Cardiac muscle cell (in vitro differentiated cells and primary cell): ENCODE results near the gene C13orf42. TPM values are rescaled to one million over a fixed set of nuclear protein-coding genes. Genes with fewer than 3 reads are reported as not detected.

Source experiments
- DNase-seq, 2 donors: peaks; one replicate each; pipeline versions ENCODE4 v3.0.0 to v3.0.0-alpha.2; 2010 to 2017; ENCODE audit warnings: low read depth in 1 of 2, low spot score in 1 of 2
- H3K27ac ChIP-seq: fragments of 200-600 bp; sonication (generic); 2 replicates; pipeline ENCODE4 v1.5.1; 2016
- H3K27me3 ChIP-seq: fragments of 200-600 bp; sonication (generic); 2 replicates; pipeline ENCODE4 v1.6.0; 2016; ENCODE audit warnings: control low read depth
- H3K36me3 ChIP-seq: fragments of 200-600 bp; sonication (generic); 2 replicates; pipeline ENCODE4 v1.5.1; 2016; ENCODE audit warnings: control low read depth
- H3K4me1 ChIP-seq: fragments of 200-600 bp; sonication (generic); 2 replicates; pipeline ENCODE4 v1.8.1; 2017; ENCODE audit warnings: low read depth, mild to moderate bottlenecking, mixed run types
- H3K4me3 ChIP-seq: fragments of 200-600 bp; sonication (generic); 2 replicates; pipeline ENCODE4 v1.5.1; 2016; ENCODE audit warnings: mild to moderate bottlenecking
- H3K9me3 ChIP-seq: fragments of 200-600 bp; sonication (generic); 2 replicates; pipeline ENCODE4 v1.5.1; 2017; ENCODE audit warnings: low read depth, mild to moderate bottlenecking, control low read depth
- polyA plus RNA-seq: library from polyadenylated mRNA; unstranded; fragments of >200 nt; fragmentation: Nextera tagmentation; extraction: Ambion mirVana; gene quantifications from 2 replicates; pipeline ENCODE4 v1.2.1, GENCODE V29; 2016
- total RNA-seq: library from RNA; depleted of rRNA; stranded (reverse); fragments of >200 nt; gene quantifications from 2 replicates; pipeline ENCODE4 v1.2.3, GENCODE V29; 2016
- TF ChIP-seq, protein P1 (sequence below): IDR thresholded peaks from 2 replicates; pipeline ENCODE4 v1.5.1; 2012; ENCODE audit warnings: low read depth, mild to moderate bottlenecking, low read length

C13orf42 gene
- total and polyA plus RNA-seq, 2 experiments from 2014 or later, result not detected

DNA sequence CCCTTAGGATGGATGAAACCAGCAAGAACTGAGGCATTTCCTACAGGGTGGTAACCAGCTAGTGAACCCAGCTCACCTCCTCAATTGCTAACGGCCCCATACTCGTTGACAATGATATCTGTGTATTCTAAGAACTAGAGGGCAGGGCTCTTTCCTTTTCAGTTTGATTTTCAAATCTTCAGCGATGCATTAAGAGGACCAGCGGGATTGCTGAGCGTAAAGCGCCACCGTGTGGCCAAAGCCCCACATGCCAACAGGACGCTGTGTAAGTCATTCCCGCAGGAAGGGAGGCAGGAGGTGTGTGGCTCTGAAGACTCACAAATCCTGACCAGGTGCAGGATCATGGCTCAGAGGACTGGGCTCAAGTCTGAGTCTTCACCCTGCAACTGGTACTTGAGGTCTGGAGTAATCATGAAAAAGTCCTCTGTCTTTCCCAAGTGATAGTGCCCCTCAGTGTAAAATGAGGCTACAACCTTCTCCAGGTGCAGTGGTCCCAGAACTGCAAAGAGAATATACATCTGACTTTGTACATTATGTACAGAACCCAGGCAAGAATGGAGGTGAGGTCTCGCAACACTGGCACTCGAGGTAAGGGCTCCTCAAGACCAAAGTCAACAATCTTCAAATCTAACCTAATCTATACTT is 40.9 kb downstream of the C13orf42 start:
- DNase-seq, result peak; percentile 84 to 89
- no peaks in the 10 kb centered on the region for H3K27me3 ChIP-seq
- no peak overlapping the region for H3K27ac ChIP-seq
- no peaks in the 10 kb centered on the region for H3K9me3 ChIP-seq
- no peaks in the 10 kb centered on the region for H3K4me1 ChIP-seq
- H3K4me3 ChIP-seq, result no peak overlapping the region
- no peaks in the 10 kb centered on the region for H3K36me3 ChIP-seq
- TF ChIP-seq, protein P1, sequence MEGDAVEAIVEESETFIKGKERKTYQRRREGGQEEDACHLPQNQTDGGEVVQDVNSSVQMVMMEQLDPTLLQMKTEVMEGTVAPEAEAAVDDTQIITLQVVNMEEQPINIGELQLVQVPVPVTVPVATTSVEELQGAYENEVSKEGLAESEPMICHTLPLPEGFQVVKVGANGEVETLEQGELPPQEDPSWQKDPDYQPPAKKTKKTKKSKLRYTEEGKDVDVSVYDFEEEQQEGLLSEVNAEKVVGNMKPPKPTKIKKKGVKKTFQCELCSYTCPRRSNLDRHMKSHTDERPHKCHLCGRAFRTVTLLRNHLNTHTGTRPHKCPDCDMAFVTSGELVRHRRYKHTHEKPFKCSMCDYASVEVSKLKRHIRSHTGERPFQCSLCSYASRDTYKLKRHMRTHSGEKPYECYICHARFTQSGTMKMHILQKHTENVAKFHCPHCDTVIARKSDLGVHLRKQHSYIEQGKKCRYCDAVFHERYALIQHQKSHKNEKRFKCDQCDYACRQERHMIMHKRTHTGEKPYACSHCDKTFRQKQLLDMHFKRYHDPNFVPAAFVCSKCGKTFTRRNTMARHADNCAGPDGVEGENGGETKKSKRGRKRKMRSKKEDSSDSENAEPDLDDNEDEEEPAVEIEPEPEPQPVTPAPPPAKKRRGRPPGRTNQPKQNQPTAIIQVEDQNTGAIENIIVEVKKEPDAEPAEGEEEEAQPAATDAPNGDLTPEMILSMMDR, result peak; percentile 93

DNA sequence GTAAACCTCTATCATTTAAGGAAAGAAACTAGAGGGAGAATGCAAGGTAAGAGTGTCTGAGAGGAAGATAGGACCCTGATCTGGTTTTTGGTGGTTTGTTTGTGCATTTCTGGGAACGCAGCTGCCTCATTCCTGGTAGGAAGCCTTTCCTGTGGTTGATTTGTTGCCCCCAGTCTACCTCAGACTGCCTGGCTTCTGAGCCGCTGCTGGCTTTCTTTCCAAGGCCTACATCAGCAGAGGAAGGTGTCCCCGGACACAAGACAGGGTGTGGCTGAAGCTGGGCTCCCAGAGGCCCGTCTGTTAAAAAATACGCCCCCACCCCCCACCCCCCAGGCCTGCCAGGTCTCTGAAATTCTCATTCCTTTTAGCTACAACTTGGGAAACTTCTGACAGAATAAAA is 42.6 kb downstream of the C13orf42 start:
- Histone ChIP-seq H3K36me3 (no peaks in the 10 kb centered on the region), H3K27me3 (no peaks in the 10 kb centered on the region), H3K4me3 (no peak overlapping the region), H3K27ac (no peak overlapping the region), H3K9me3 (no peaks in the 10 kb centered on the region), H3K4me1 (no peaks in the 10 kb centered on the region)
- TF ChIP-seq, protein P1, result no peak
- no peak for DNase-seq

DNA sequence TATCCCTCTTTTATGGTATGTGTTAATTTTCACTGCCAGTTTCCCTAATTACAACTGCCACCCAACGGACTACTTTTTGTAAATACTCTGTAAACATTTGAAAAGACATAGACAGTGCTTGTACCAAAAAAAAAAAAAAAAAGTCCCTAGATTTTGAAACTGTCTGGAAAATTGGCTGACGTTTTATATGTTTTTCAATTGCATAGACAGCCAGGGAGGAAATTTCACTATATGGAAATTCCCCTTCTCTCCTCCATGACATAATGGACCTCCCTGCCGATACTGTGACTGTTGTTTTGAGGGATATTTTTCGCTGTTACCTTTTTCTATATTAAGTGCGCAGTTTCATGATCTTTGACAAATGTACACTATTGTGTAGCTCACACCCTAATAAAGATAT is 43.4 kb downstream of the C13orf42 start:
- Histone ChIP-seq H3K4me3 (no peak overlapping the region), H3K4me1 (no peaks in the 10 kb centered on the region), H3K27me3 (no peaks in the 10 kb centered on the region), H3K27ac (no peak overlapping the region), H3K9me3 (no peaks in the 10 kb centered on the region), H3K36me3 (no peaks in the 10 kb centered on the region)
- TF ChIP-seq, protein P1, result no peak
- DNase-seq, result no peak

DNA sequence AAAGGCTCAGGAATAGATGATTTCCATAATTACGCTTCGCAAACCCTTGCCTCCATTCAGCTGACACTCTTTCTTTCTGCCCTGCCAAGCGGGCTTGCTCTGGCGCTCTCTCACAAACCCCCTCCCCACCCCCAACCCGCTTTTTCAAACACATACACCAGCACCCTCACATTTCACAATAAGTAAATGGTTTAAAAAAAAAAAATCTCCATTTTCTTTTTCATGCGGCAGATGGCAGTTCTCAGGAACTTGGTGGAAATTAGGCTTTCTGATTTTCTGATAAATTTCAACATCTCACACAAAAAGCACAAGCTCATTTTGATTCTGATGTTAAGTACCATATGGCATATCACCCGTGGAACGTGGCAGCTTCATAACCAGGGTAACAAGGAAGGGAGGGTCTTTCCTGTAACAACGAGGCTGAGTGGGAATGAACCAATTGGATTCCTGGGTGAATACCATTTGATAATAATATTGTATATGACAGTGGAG is 43.8 kb downstream of the C13orf42 start:
- TF ChIP-seq, protein P1, result no peak
- Histone ChIP-seq H3K36me3 (no peaks in the 10 kb centered on the region), H3K4me1 (no peaks in the 10 kb centered on the region), H3K9me3 (no peaks in the 10 kb centered on the region), H3K27me3 (no peaks in the 10 kb centered on the region), H3K27ac (no peak overlapping the region), H3K4me3 (no peak overlapping the region)
- no peak for DNase-seq

DNA sequence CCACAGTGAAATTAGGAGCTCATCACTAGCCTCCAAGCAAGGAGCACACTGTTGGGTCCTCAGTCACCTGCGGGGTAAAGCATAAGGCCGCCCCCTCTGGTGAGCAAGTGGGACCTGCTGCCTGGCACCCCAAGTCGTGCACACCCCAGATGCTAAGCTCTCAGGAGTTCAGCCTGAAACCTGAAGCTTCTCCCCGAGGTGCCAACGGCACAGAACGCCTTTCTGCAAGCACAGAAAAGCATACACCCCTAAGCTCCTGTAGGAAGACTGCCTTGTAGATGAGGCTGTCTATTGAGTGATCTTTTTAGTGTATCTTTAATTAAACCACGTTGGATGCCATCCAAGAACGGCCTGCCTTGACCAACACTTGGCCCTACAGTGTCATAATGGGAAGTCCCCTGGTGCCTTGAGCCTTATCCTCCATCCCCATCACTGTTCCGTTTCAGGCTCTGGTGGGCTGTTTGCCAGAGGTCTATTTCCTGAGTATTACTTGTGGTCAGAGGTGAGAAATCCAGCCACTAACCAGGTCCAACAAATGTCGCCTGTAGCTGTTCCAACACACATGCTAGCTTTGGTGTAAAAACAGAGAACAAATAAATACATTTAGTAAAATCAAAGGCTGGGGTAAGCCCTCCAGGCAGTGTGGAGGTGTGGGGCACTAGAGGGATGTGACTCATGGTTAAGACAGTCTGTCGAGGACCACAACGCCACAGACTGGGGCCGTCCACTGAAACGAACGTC is 44.8 kb downstream of the C13orf42 start:
- H3K27me3 ChIP-seq, result no peaks in the 10 kb centered on the region
- TF ChIP-seq, protein P1, result no peak
- no peaks in the 10 kb centered on the region for H3K36me3 ChIP-seq
- H3K4me3 ChIP-seq, result no peak overlapping the region
- no peaks in the 10 kb centered on the region for H3K9me3 ChIP-seq
- no peak overlapping the region for H3K27ac ChIP-seq
- DNase-seq, result peak in 1 of 2 donors; percentile 26
- no peaks in the 10 kb centered on the region for H3K4me1 ChIP-seq
